ENCODE measurements around the gene SP140L. TPM values are rescaled to one million over a fixed set of nuclear protein-coding genes. Genes with fewer than 3 reads are reported as not detected.
A peak's percentile ranks its signal among the peaks of the same experiment; 100 is the strongest.

SP140L gene
- total and polyA plus RNA-seq, 2 of the 8 experiments (the other 6 are each of a cell fraction or from before 2014, with no cell fraction given), result 0.36 to 1.5 TPM

- DNase-seq (ENCODE audit: low read depth in 1 of 2, low spot score in 2 of 2) (no peak), FAIRE-seq (no peak)
- Histone ChIP-seq H3K9ac (replicated peaks in 1 of 4; ENCODE audit: extremely low read depth in 1 of 4, low read depth in 3 of 4, low read length in 3 of 4) (no peak overlapping the region), H2BK5ac (ENCODE audit: low read depth, low read length) (no peak overlapping the region), H3K4me2 (ENCODE audit: insufficient read depth in 1 of 2, low read depth in 2 of 2, low read length in 2 of 2) (no peak overlapping the region), H3K4ac (replicated peaks; ENCODE audit: insufficient read length, low read depth, low read length) (no peak overlapping the region), H2BK12ac (ENCODE audit: low read depth, low read length) (no peak overlapping the region), H3K36me3 (ENCODE audit: control insufficient read depth in 2 of 4, insufficient read depth in 4 of 4, low read length in 3 of 4) (no peaks in the 10 kb centered on the region), H3K79me2 (ENCODE audit: control insufficient read depth in 1 of 2, insufficient read depth in 2 of 2, low read length in 2 of 2) (no peaks in the 10 kb centered on the region), H2BK20ac (ENCODE audit: low read length) (no peak overlapping the region), H2BK15ac (ENCODE audit: low read length) (no peak overlapping the region), H2BK120ac (replicated peaks; ENCODE audit: low read depth, low read length) (no peak overlapping the region), H4K91ac (replicated peaks; ENCODE audit: insufficient read length, low read length) (no peak overlapping the region), H3K4me1 (replicated peaks in 1 of 4; ENCODE audit: control insufficient read depth in 3 of 4, insufficient read depth in 4 of 4, low read length in 3 of 4) (no peaks in the 10 kb centered on the region), H3K23ac (ENCODE audit: insufficient read length) (no peak overlapping the region), H2AK5ac (ENCODE audit: low read depth, low read length) (no peak overlapping the region), H3K79me1 (ENCODE audit: low read depth, low read length) (no peaks in the 10 kb centered on the region), H4K8ac (ENCODE audit: extremely low read depth, insufficient read depth, low read length) (no peak overlapping the region), H4K5ac (ENCODE audit: insufficient read length, low read depth, low read length) (no peak overlapping the region), H2AFZ (ENCODE audit: low read length) (no peak overlapping the region), H3K18ac (ENCODE audit: extremely low read depth, low read length) (no peak overlapping the region), H3K14ac (ENCODE audit: insufficient read length) (no peak overlapping the region), H3K27ac (ENCODE audit: low read depth, low read length) (no peak overlapping the region), H4K20me1 (replicated peaks in 1 of 2; ENCODE audit: control insufficient read depth in 1 of 2, insufficient read depth in 2 of 2, low read length in 2 of 2) (no peaks in the 10 kb centered on the region), H3K56ac (replicated peaks; ENCODE audit: insufficient read length, low read depth, low read length) (no peak overlapping the region), H3K23me2 (ENCODE audit: low read depth, low read length) (no peaks in the 10 kb centered on the region), H3K9me3 (ENCODE audit: insufficient read depth in 2 of 2, low read depth in 1 of 2, low read length in 1 of 2) (no peaks in the 10 kb centered on the region), H3K27me3 (replicated peaks in 1 of 4; ENCODE audit: control insufficient read depth in 3 of 4, extremely low read depth in 1 of 4, insufficient read depth in 3 of 4, low read length in 3 of 4) (no peaks in the 10 kb centered on the region), H3K4me3 (ENCODE audit: extremely low read depth in 1 of 4, insufficient read depth in 2 of 4, low read depth in 3 of 4, low read length in 4 of 4) (no peak overlapping the region)
- ChIA-PET POLR2A (ENCODE audit: partially characterized antibody) (no interaction called here), CTCF (ENCODE audit: partially characterized antibody) (no interaction called here)
- 86% methylated on average over 2 of the region's 2 CpGs; no CpG with 5 or more reads in 1 of the 2 experiments for WGBS, 2 experiments (ENCODE audit: extremely low coverage in 1 of 2, insufficient coverage in 1 of 2, insufficient read length in 1 of 2, insufficient replicate concordance in 2 of 2, low coverage in 1 of 2, low lambda C conversion rate in 2 of 2, missing lambda C conversion rate in 1 of 2)
- TF ChIP-seq FOSL1 (IDR thresholded peaks at IDR 0.05; ENCODE audit: insufficient read depth, low read depth, low read length), result no peak
- TF ChIP-seq, protein P1, sequence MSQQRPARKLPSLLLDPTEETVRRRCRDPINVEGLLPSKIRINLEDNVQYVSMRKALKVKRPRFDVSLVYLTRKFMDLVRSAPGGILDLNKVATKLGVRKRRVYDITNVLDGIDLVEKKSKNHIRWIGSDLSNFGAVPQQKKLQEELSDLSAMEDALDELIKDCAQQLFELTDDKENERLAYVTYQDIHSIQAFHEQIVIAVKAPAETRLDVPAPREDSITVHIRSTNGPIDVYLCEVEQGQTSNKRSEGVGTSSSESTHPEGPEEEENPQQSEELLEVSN (IDR thresholded peaks at IDR 0.05), result no peak
- TF ChIP-seq ATF2 (IDR thresholded peaks at IDR 0.05; ENCODE audit: low read length), result no peak
- no peak for TF ChIP-seq CHD1 (IDR thresholded peaks at IDR 0.05; ENCODE audit: low read depth, low read length)
- no peak for TF ChIP-seq SP1 (IDR thresholded peaks at IDR 0.05; ENCODE audit: low read depth, low read length)
- TF ChIP-seq RFX5 (IDR thresholded peaks at IDR 0.05; ENCODE audit: borderline replicate concordance, low read depth, low read length), result no peak
- no peak for TF ChIP-seq EP300 (IDR thresholded peaks at IDR 0.05; ENCODE audit: borderline replicate concordance in 1 of 2, low read depth in 2 of 2, low read length in 2 of 2)
- TF ChIP-seq POLR2A (IDR thresholded peaks at IDR 0.05; ENCODE audit: control extremely low read depth in 1 of 2, low read depth in 2 of 2, low read length in 2 of 2), result no peak
- peak; percentile 15; the same call in 1 of the 2 replicates for TF ChIP-seq MAFK (IDR thresholded peaks at IDR 0.05; ENCODE audit: low read depth, low read length)
- no peak for TF ChIP-seq ASH2L (IDR thresholded peaks at IDR 0.05; ENCODE audit: low read length)
- no peak for TF ChIP-seq NRF1 (IDR thresholded peaks at IDR 0.05; ENCODE audit: low read depth, low read length)
- 0 out of 2 replicates have a peak, but pooled peaks have one; percentile 15 for TF ChIP-seq BACH1 (IDR thresholded peaks at IDR 0.05; ENCODE audit: low read length)
Observed at GRCh38 chr2:230382108-230382507, 55.1 kb downstream of the SP140L start.

All from H1 (cell line).